ENCODE measurements around the gene DCC.

DNA sequence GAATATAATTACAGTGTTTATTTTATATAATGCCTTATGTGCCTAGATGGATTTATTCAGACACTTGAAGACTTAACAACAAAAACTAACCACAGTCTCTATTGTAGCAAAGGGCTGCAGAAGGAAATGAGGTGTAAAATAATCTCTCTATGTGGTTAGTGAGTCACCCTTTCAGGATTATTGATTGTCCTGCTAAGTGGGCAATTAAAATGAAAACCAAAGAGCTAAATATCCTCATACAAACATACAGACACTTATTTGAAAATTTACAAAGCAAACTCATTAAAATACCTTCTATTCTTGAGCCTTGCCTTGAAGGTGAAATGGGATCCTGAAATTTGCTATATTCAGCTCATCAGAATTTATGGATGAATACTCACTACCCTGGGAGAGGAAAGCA is 27.7 kb upstream of the DCC start:
- TF ChIP-seq POLR2A (IDR thresholded peaks at IDR 0.05) = no peak
- TF ChIP-seq, protein P1, sequence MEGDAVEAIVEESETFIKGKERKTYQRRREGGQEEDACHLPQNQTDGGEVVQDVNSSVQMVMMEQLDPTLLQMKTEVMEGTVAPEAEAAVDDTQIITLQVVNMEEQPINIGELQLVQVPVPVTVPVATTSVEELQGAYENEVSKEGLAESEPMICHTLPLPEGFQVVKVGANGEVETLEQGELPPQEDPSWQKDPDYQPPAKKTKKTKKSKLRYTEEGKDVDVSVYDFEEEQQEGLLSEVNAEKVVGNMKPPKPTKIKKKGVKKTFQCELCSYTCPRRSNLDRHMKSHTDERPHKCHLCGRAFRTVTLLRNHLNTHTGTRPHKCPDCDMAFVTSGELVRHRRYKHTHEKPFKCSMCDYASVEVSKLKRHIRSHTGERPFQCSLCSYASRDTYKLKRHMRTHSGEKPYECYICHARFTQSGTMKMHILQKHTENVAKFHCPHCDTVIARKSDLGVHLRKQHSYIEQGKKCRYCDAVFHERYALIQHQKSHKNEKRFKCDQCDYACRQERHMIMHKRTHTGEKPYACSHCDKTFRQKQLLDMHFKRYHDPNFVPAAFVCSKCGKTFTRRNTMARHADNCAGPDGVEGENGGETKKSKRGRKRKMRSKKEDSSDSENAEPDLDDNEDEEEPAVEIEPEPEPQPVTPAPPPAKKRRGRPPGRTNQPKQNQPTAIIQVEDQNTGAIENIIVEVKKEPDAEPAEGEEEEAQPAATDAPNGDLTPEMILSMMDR (IDR thresholded peaks at IDR 0.05) = no peak

Data from transverse colon (tissue), 3 donors.